Upper lobe of left lung (tissue), 4 donors: Measurements from ENCODE around the gene PDGFRB.

ENCODE experiments used
- POLR2A ChIP-seq, 4 donors: fragments of 450-650 bp; IDR thresholded peaks; one replicate each; pipeline ENCODE4 v1.5.1; 2016 to 2017; ENCODE audit warnings: antibody characterized with exemption in 4 of 4, mild to moderate bottlenecking in 2 of 4
- POLR2AphosphoS5 ChIP-seq, 2 donors: sonication (generic); formaldehyde crosslinking; IDR thresholded peaks; one replicate each; pipeline ENCODE4 v1.5.1; 2017; ENCODE audit warnings: antibody characterized with exemption in 2 of 2
- TF ChIP-seq, protein P1 (sequence below), 6 experiments: fragments of 450-650 bp in 4 of 6; fragments of 200-600 bp in 2 of 6; sonication (generic) in 2 of 6; IDR thresholded peaks; one replicate each; pipeline ENCODE4 v1.5.1; 2016 to 2019; ENCODE audit warnings: antibody characterized with exemption in 6 of 6

DNA sequence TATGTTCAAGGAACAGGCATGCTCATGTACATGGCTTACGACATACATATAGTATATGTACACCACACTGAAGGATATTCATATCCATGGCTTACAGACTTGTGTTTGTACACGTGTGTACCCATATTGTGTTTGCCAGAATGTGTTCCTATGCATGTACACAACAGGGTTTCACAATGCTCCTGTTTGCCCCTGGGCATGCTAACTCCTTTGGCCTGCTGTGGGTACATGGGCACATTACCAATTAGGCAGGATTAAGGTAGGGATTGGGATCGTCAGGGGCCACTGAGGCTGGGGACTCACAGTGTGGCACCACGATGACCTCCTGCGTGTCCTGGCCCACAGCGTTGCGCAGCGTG lies 26.2 kb downstream of the PDGFRB start:
- TF ChIP-seq, protein P1, sequence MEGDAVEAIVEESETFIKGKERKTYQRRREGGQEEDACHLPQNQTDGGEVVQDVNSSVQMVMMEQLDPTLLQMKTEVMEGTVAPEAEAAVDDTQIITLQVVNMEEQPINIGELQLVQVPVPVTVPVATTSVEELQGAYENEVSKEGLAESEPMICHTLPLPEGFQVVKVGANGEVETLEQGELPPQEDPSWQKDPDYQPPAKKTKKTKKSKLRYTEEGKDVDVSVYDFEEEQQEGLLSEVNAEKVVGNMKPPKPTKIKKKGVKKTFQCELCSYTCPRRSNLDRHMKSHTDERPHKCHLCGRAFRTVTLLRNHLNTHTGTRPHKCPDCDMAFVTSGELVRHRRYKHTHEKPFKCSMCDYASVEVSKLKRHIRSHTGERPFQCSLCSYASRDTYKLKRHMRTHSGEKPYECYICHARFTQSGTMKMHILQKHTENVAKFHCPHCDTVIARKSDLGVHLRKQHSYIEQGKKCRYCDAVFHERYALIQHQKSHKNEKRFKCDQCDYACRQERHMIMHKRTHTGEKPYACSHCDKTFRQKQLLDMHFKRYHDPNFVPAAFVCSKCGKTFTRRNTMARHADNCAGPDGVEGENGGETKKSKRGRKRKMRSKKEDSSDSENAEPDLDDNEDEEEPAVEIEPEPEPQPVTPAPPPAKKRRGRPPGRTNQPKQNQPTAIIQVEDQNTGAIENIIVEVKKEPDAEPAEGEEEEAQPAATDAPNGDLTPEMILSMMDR (IDR thresholded peaks at IDR 0.05) = no peak
- TF ChIP-seq POLR2AphosphoS5 (IDR thresholded peaks at IDR 0.05) (no peak), POLR2A (IDR thresholded peaks at IDR 0.05) (no peak)
